HCT116 (cell line): ENCODE results near the gene MTG1. TPM values are rescaled to one million over a fixed set of nuclear protein-coding genes. Genes with fewer than 3 reads are reported as not detected.
A peak's percentile ranks its signal among the peaks of the same experiment; 100 is the strongest.

Source experiments
- ATAC-seq: fragments of 200-7000 bp; cut with Tn5 transposase; 2 replicates; pipeline ENCODE4 v1.9.1; 2020; ENCODE audit warnings: mild to moderate bottlenecking, moderate library complexity
- BruUV-seq: library from RNA; stranded (reverse); fragments of 400-500 nt; replicated peaks from 2 replicates; lab custom pipeline; 2021; lab: Mats Ljungman, UMichigan
- CTCF ChIA-PET: fragments of 300-600 bp; sonication (Branson Sonifier 250); formaldehyde crosslinking; loops from one replicate; lab custom pipeline; 2021; ENCODE audit warnings: antibody characterized with exemption; lab: Charles Lee
- POLR2A ChIA-PET: fragments of 300-600, 350-600 bp; sonication (Branson Sonifier 250); formaldehyde crosslinking; loops from one replicate; lab custom pipeline; 2021; ENCODE audit warnings: antibody characterized with exemption; lab: Charles Lee
- RAD21 ChIA-PET, 2 experiments: fragments of 300-600 bp; sonication (Branson Sonifier 250); formaldehyde crosslinking; loops; one replicate each; lab custom pipeline; 2023; ENCODE audit warnings: low total read pairs in 2 of 2; ENCODE audit not compliant: uncharacterized antibody in 2 of 2, unreplicated experiment in 2 of 2, low non-redundant PET in 1 of 2; lab: Charles Lee
- DNase-seq: peaks from one replicate; pipeline ENCODE4 v3.0.0-alpha.2; 2010; ENCODE audit warnings: low read depth, low spot score
- H2AFZ ChIP-seq: fragments of 200-600 bp; shearing (Covaris generic), sonication (generic); 2 replicates; pipeline ENCODE4 v1.6.1; 2017; ENCODE audit warnings: low read depth, mixed run types, mixed read lengths, antibody characterized with exemption, low read length; ENCODE audit not compliant: poor library complexity, severe bottlenecking
- H3K27ac ChIP-seq: 2 replicates; pipeline ENCODE4 v1.5.1; 2012; ENCODE audit warnings: low read depth, low read length
- H3K27me3 ChIP-seq: fragments of 200-600 bp; sonication (generic); 2 replicates; pipeline ENCODE4 v1.6.1; 2016; ENCODE audit warnings: mixed run types, low read length, mixed read lengths; ENCODE audit not compliant: insufficient read depth
- H3K36me3 ChIP-seq, 2 experiments: fragments of 200-500 bp in 1 of 2; fragments of 200-600 bp in 1 of 2; sonication (Bioruptor generic) in 1 of 2; sonication (generic) in 1 of 2; 2 replicates each; pipeline versions ENCODE4 v1.5.1 to v1.6.1; 2014 to 2016; ENCODE audit warnings: low read length in 2 of 2, inconsistent platforms in 1 of 2, mixed read lengths in 1 of 2, mixed run types in 1 of 2; ENCODE audit not compliant: insufficient read depth in 2 of 2, control insufficient read depth in 1 of 2
- H3K4me1 ChIP-seq, 2 experiments: fragments of 200-600 bp in 1 of 2; sonication (generic) in 1 of 2; 2 replicates each; pipeline versions ENCODE4 v1.5.1 to v1.6.1; 2012 to 2017; ENCODE audit warnings: low read length in 2 of 2, inconsistent platforms in 1 of 2, mild to moderate bottlenecking in 1 of 2, mixed read lengths in 1 of 2, mixed run types in 1 of 2, moderate library complexity in 1 of 2; ENCODE audit not compliant: insufficient read depth in 2 of 2, control insufficient read depth in 1 of 2
- H3K4me2 ChIP-seq: fragments of 200-600 bp; sonication (generic); 2 replicates; pipeline ENCODE4 v1.6.1; 2017; ENCODE audit warnings: mixed run types, low read length, mixed read lengths
- H3K4me3 ChIP-seq, 2 experiments: fragments of 200-600 bp in 1 of 2; sonication (generic) in 1 of 2; replicated peaks in 1 of 2; 2 replicates each; pipeline ENCODE4 v1.5.1; 2011 to 2016; ENCODE audit warnings: low read length in 2 of 2, control low read depth in 1 of 2, low read depth in 1 of 2, mild to moderate bottlenecking in 1 of 2, mixed read lengths in 1 of 2, mixed run types in 1 of 2
- H3K79me2 ChIP-seq: fragments of 200-600 bp; sonication (generic); 2 replicates; pipeline ENCODE4 v1.6.1; 2017; ENCODE audit warnings: mild to moderate bottlenecking, mixed run types, low read length, moderate library complexity, mixed read lengths; ENCODE audit not compliant: insufficient read depth
- H3K9ac ChIP-seq: fragments of 200-600 bp; sonication (generic); 2 replicates; pipeline ENCODE4 v1.6.1; 2016; ENCODE audit warnings: low read length, mixed read lengths
- H3K9me2 ChIP-seq: fragments of 200-600 bp; sonication (generic), shearing (Covaris generic); 2 replicates; pipeline ENCODE4 v1.6.1; 2017; ENCODE audit warnings: mixed run types, mild to moderate bottlenecking, moderate library complexity; ENCODE audit not compliant: insufficient read depth
- H3K9me3 ChIP-seq, 2 experiments: fragments of 200-500 bp in 1 of 2; fragments of 200-600 bp in 1 of 2; sonication (Bioruptor generic) in 1 of 2; sonication (generic) in 1 of 2; 2 replicates each; pipeline ENCODE4 v1.6.1; 2014 to 2017; ENCODE audit warnings: low read length in 2 of 2, mixed read lengths in 2 of 2, inconsistent platforms in 1 of 2, low read depth in 1 of 2, mild to moderate bottlenecking in 1 of 2, mixed run types in 1 of 2, moderate library complexity in 1 of 2; ENCODE audit not compliant: control insufficient read depth in 1 of 2, insufficient read depth in 1 of 2
- H4K20me1 ChIP-seq: fragments of 200-600 bp; sonication (generic), shearing (Covaris generic); 2 replicates; pipeline ENCODE4 v1.6.1; 2017; ENCODE audit warnings: mixed run types, mild to moderate bottlenecking, moderate library complexity; ENCODE audit not compliant: insufficient read depth
- ATF3 ChIP-seq: IDR thresholded peaks from 2 replicates; pipeline ENCODE4 v1.6.1; 2012
- EGR1 ChIP-seq: IDR thresholded peaks from 2 replicates; pipeline ENCODE4 v1.6.1; 2012; ENCODE audit warnings: low read depth
- ELF1 ChIP-seq: IDR thresholded peaks from 2 replicates; pipeline ENCODE4 v1.6.1; 2012; ENCODE audit warnings: low read depth, borderline replicate concordance
- EZH2phosphoT487 ChIP-seq: fragments of 200-600 bp; IDR thresholded peaks from 2 replicates; pipeline ENCODE4 v1.6.1; 2018; ENCODE audit warnings: antibody characterized with exemption, borderline replicate concordance
- FOSL1 ChIP-seq: IDR thresholded peaks from 2 replicates; pipeline ENCODE4 v1.6.1; 2012; ENCODE audit warnings: low read depth
- JUND ChIP-seq: IDR thresholded peaks from 2 replicates; pipeline ENCODE4 v1.6.1; 2012
- POLR2A ChIP-seq: IDR thresholded peaks from 2 replicates; pipeline ENCODE4 v1.7.0; 2011; ENCODE audit warnings: borderline replicate concordance; ENCODE audit not compliant: insufficient read depth, insufficient read length; ENCODE audit errors: extremely low read depth
- POLR2AphosphoS5 ChIP-seq: IDR thresholded peaks from 2 replicates; pipeline ENCODE4 v1.6.1; 2011; ENCODE audit warnings: mild to moderate bottlenecking, low read depth, low read length, moderate library complexity
- RAD21 ChIP-seq: IDR thresholded peaks from 2 replicates; pipeline ENCODE4 v1.6.1; 2012; ENCODE audit warnings: low read depth, mild to moderate bottlenecking
- SRF ChIP-seq: IDR thresholded peaks from 2 replicates; pipeline ENCODE4 v1.6.1; 2012; ENCODE audit warnings: low read depth
- TCF7L2 ChIP-seq: IDR thresholded peaks from 2 replicates; pipeline ENCODE4 v1.7.0; 2011; ENCODE audit warnings: borderline replicate concordance, inconsistent platforms; ENCODE audit not compliant: insufficient read depth, insufficient read length; ENCODE audit errors: extremely low read depth
- YY1 ChIP-seq: IDR thresholded peaks from 2 replicates; pipeline ENCODE4 v1.6.1; 2011; ENCODE audit warnings: low read length, low read depth, moderate library complexity, mild to moderate bottlenecking; ENCODE audit not compliant: insufficient replicate concordance; ENCODE audit errors: extremely low read depth
- ZFX ChIP-seq: fragments of 450-650 bp; IDR thresholded peaks from 2 replicates; pipeline ENCODE4 v1.6.1; 2017
- ZNF274 ChIP-seq: fragments of 200-500 bp; sonication (Bioruptor generic); IDR thresholded peaks from 2 replicates; pipeline ENCODE4 v1.6.1; 2014; ENCODE audit warnings: mild to moderate bottlenecking, low read depth, low read length, inconsistent platforms
- intact Hi-C: fragments of 100-400 bp; cut with micrococcal nuclease; formaldehyde crosslinking; loops from 2 replicates; pipeline ENCODE4 v1.10.0; 2022
- total RNA-seq: library from RNA; stranded (reverse); gene quantifications from one replicate; pipeline ENCODE4 v1.2.1, GENCODE V29; 2021; ENCODE audit not compliant: unreplicated experiment
- TF ChIP-seq, protein P1 (sequence below): IDR thresholded peaks from 2 replicates; pipeline ENCODE4 v1.6.1; 2012; ENCODE audit warnings: low read depth

MTG1 gene
- total RNA-seq, 1 experiment from 2014 or later, result 23.1 TPM

DNA sequence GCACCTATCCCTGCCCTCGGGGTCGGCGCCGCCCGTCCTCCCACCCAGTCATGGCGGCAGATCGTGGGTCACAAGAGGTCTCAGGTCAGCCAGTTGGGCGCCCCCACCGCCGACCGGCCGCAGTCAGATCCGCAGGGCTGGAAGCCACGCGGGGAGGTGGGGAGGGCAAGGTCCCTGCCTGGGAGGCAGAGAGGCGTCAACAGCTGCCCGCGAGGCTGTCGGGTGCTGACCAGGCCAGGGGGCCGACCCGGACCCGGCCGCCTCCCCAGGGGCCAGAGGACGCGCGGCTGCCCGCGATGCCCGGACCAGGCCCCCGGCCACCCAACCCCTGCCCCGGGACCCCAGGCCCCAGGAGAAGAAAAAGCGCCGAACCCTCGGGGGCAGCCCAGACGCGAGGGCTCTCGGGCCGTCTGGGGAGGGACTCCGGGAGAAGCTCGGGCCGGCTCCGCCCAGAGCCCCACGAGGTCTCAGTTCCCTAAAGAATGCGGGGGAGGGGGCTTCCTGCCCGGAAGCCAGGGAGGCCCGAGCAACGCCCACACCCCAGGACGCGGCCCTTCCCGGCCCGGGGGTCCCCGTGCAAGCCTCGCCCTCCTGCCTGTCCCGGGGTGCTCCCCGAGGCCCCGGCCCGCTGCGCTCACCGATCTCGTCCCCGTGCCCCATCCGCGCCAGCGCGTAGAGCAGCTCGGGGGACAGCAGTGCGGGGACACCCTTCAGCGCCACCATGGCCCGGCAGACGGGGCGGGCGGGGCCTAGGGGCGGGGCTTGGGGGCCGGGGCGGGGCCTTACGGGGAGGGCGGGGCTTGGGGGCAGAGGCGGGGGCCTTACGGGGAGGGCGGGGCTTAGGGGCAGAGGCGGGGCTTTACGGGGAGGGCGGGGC is 36.4 kb upstream of the MTG1 start, which contains the start of gene FUOM:
Gene FUOM, minus strand, starts transcription at position 735 of the 877 bp plus-strand sequence. Its CDS starts 12 bp downstream, at position 723.
- intact Hi-C loops, result no loop called here
- H3K9me2 ChIP-seq, result no peaks in the 10 kb centered on the region
- ATAC-seq, result peak; percentile 81
- no peaks in the 10 kb centered on the region for H3K9me3 ChIP-seq
- peak; percentile 7 for DNase-seq
- no peaks in the 10 kb centered on the region for H3K36me3 ChIP-seq
- no TSS peak for BruUV-seq
- no peaks in the 10 kb centered on the region for H3K27me3 ChIP-seq
- H3K4me2 ChIP-seq, result peak within 1 kb of the TSS; percentile 77
- no peaks in the 10 kb centered on the region for H4K20me1 ChIP-seq
- H3K4me3 ChIP-seq, result peak within 1 kb of the TSS; percentile 57 to 66
- TF ChIP-seq POLR2AphosphoS5 (peak; percentile 68; the same call in 1 of the 2 replicates), YY1 (peak; percentile 7), EGR1 (peak; percentile 78), ZFX (peak; percentile 55), JUND (no peak), POLR2A (no peak)
- H3K27ac ChIP-seq, result peak within 1 kb of the TSS; percentile 71
- ChIA-PET RAD21 (no interaction called here), CTCF (interaction anchor here (1.2 kb wide), 1 partner anchor 28 kb away, joined by 3 read pairs; no protein-coding TSS in a partner anchor), POLR2A (interaction anchor here (0.6 kb wide), 1 partner anchor 12 kb away, joined by 3 read pairs; no protein-coding TSS in a partner anchor)
- peaks cover 3 to 5% of the 10 kb centered on the region in 2 experiments; a peak in 2 of 4 replicates for H3K4me1 ChIP-seq
- H3K9ac ChIP-seq, result peak within 1 kb of the TSS; percentile 68
- H3K79me2 ChIP-seq, result peaks cover 6% of the 10 kb centered on the region; the same call in 1 of the 2 replicates
- no peak within 1 kb of the TSS for H2AFZ ChIP-seq

- ATAC-seq, result no peak
- Histone ChIP-seq H3K27me3 (no peaks in the 10 kb centered on the region), H4K20me1 (no peaks in the 10 kb centered on the region), H3K4me1 (peaks cover 3 to 5% of the 10 kb centered on the region in 2 experiments; a peak in 2 of 4 replicates), H2AFZ (no peak overlapping the region), H3K36me3 (no peaks in the 10 kb centered on the region; a peak in 1 of 4 replicates), H3K4me2 (no peak overlapping the region), H3K9me2 (no peaks in the 10 kb centered on the region), H3K9me3 (no peaks in the 10 kb centered on the region), H3K79me2 (peaks cover 6% of the 10 kb centered on the region; the same call in 1 of the 2 replicates), H3K4me3 (no peak overlapping the region), H3K9ac (no peak overlapping the region), H3K27ac (no peak overlapping the region)
- ChIA-PET RAD21 (no interaction called here), POLR2A (no interaction called here), CTCF (interaction anchor here (1.2 kb wide), 1 partner anchor 29 kb away, joined by 3 read pairs; no protein-coding TSS in a partner anchor)
- BruUV-seq, result no TSS peak
- intact Hi-C loops, result no loop called here
- DNase-seq, result no peak
- TF ChIP-seq ATF3, result no peak
- no peak for TF ChIP-seq SRF
- TF ChIP-seq TCF7L2, result no peak
- TF ChIP-seq RAD21, result no peak
- TF ChIP-seq, protein P1, sequence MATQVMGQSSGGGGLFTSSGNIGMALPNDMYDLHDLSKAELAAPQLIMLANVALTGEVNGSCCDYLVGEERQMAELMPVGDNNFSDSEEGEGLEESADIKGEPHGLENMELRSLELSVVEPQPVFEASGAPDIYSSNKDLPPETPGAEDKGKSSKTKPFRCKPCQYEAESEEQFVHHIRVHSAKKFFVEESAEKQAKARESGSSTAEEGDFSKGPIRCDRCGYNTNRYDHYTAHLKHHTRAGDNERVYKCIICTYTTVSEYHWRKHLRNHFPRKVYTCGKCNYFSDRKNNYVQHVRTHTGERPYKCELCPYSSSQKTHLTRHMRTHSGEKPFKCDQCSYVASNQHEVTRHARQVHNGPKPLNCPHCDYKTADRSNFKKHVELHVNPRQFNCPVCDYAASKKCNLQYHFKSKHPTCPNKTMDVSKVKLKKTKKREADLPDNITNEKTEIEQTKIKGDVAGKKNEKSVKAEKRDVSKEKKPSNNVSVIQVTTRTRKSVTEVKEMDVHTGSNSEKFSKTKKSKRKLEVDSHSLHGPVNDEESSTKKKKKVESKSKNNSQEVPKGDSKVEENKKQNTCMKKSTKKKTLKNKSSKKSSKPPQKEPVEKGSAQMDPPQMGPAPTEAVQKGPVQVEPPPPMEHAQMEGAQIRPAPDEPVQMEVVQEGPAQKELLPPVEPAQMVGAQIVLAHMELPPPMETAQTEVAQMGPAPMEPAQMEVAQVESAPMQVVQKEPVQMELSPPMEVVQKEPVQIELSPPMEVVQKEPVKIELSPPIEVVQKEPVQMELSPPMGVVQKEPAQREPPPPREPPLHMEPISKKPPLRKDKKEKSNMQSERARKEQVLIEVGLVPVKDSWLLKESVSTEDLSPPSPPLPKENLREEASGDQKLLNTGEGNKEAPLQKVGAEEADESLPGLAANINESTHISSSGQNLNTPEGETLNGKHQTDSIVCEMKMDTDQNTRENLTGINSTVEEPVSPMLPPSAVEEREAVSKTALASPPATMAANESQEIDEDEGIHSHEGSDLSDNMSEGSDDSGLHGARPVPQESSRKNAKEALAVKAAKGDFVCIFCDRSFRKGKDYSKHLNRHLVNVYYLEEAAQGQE, result no peak
- TF ChIP-seq ELF1, result no peak
- no peak for TF ChIP-seq EZH2phosphoT487
- TF ChIP-seq ZNF274, result no peak
- TF ChIP-seq FOSL1, result no peak
Observed at GRCh38 chr10:133358162-133358924, 35.6 kb upstream of the MTG1 start.
